Keratinocyte (primary cell): ENCODE measurements around the gene SOCS6. TPM values are rescaled to one million over a fixed set of nuclear protein-coding genes. Genes with fewer than 3 reads are reported as not detected.

Source experiments
- DNase-seq: peaks from one replicate; pipeline ENCODE4 v3.0.0-alpha.2; 2011; ENCODE audit warnings: low read depth, missing footprints, low spot score
- FAIRE-seq: peaks from 2 replicates; lab custom pipeline; 2011; peaks lifted over from hg19 to GRCh38; lab: Jason Lieb, UNC
- H2AFZ ChIP-seq: 2 replicates; pipeline ENCODE4 v1.6.0; 2012; ENCODE audit warnings: low read length, control low read depth, inconsistent platforms; ENCODE audit not compliant: control insufficient read depth
- H3K27ac ChIP-seq: 2 replicates; pipeline ENCODE4 v1.5.1; 2011; ENCODE audit warnings: low read length; ENCODE audit not compliant: control insufficient read depth, insufficient read depth
- H3K27me3 ChIP-seq: 3 replicates; pipeline ENCODE4 v1.6.0; 2011; ENCODE audit warnings: low read length; ENCODE audit not compliant: control insufficient read depth, insufficient read depth; ENCODE audit errors: extremely low read depth
- H3K36me3 ChIP-seq, 2 experiments: 2 replicates in 1 of 2; 3 replicates in 1 of 2; pipeline ENCODE4 v1.5.1; 2011; ENCODE audit warnings: low read length in 2 of 2, mild to moderate bottlenecking in 1 of 2; ENCODE audit not compliant: control insufficient read depth in 2 of 2, insufficient read depth in 2 of 2; ENCODE audit errors: extremely low read depth in 1 of 2
- H3K4me1 ChIP-seq: 3 replicates; pipeline ENCODE4 v1.5.1; 2011; ENCODE audit warnings: low read length; ENCODE audit not compliant: control insufficient read depth, insufficient read depth; ENCODE audit errors: extremely low read depth
- H3K4me2 ChIP-seq: 3 replicates; pipeline ENCODE4 v1.6.0; 2011; ENCODE audit warnings: low read depth, low read length; ENCODE audit not compliant: control insufficient read depth, insufficient read depth; ENCODE audit errors: extremely low read depth
- H3K4me3 ChIP-seq, 3 experiments: fragments of 200-600 bp in 1 of 3; sonication (generic) in 1 of 3; 2 replicates in 2 of 3; 3 replicates in 1 of 3; pipeline ENCODE4 v1.5.1; 2011 to 2016; ENCODE audit warnings: low read length in 3 of 3, mild to moderate bottlenecking in 3 of 3, control low read depth in 2 of 3, inconsistent platforms in 1 of 3, low read depth in 1 of 3, mixed read lengths in 1 of 3, mixed run types in 1 of 3, moderate library complexity in 1 of 3; ENCODE audit not compliant: control insufficient read depth in 2 of 3, insufficient read depth in 2 of 3; ENCODE audit errors: extremely low read depth in 1 of 3
- H3K79me2 ChIP-seq: 2 replicates; pipeline ENCODE4 v1.6.0; 2012; ENCODE audit warnings: low read length; ENCODE audit not compliant: control insufficient read depth, insufficient read depth
- H3K9ac ChIP-seq: 3 replicates; pipeline ENCODE4 v1.6.0; 2011; ENCODE audit warnings: low read length; ENCODE audit not compliant: control insufficient read depth, insufficient read depth; ENCODE audit errors: extremely low read depth
- H3K9me1 ChIP-seq: 3 replicates; pipeline ENCODE4 v1.6.0; 2011; ENCODE audit warnings: low read length; ENCODE audit not compliant: control insufficient read depth, insufficient read depth; ENCODE audit errors: extremely low read depth
- H3K9me3 ChIP-seq: 2 replicates; pipeline ENCODE4 v1.5.1; 2012; ENCODE audit warnings: low read depth, low read length; ENCODE audit not compliant: control insufficient read depth
- H4K20me1 ChIP-seq: 3 replicates; pipeline ENCODE4 v1.6.0; 2011; ENCODE audit warnings: low read length; ENCODE audit not compliant: control insufficient read depth, insufficient read depth; ENCODE audit errors: extremely low read depth
- CTCF ChIP-seq, 3 experiments: IDR thresholded peaks in 1 of 3; conservative IDR thresholded peaks in 1 of 3; optimal IDR thresholded peaks in 1 of 3; 2 replicates in 2 of 3; 3 replicates in 1 of 3; pipeline versions ENCODE3 to v1.5.1; 2011; ENCODE audit warnings: low read length in 3 of 3, mild to moderate bottlenecking in 3 of 3, moderate library complexity in 2 of 3, control low read depth in 1 of 3, inconsistent platforms in 1 of 3; ENCODE audit not compliant: insufficient read depth in 2 of 3; ENCODE audit errors: extremely low read depth in 1 of 3
- EZH2 ChIP-seq: IDR thresholded peaks from one replicate; pipeline ENCODE4 v1.6.1; 2012; ENCODE audit warnings: inconsistent platforms, mild to moderate bottlenecking, low read length, moderate library complexity
- dilution Hi-C: fragments of 300-500 bp; cut with MboI; formaldehyde crosslinking; loops from one replicate; pipeline ENCODE4 v1.7.0; 2020; ENCODE audit warnings: low sequenced_read_pairs; ENCODE audit not compliant: extremely low pct_ligation_motif_present
- polyA plus RNA-seq, 5 experiments: library from polyadenylated mRNA; depleted of rRNA in 3 of 5; stranded (reverse) in 3 of 5; stranded (forward) in 1 of 5; unstranded in 1 of 5; fragments of >200 nt; gene quantifications; 1 replicate in 1 of 5; 2 replicates in 3 of 5; 3 replicates in 1 of 5; pipeline versions ENCODE4 v1.2.1 to v1.2.3, GENCODE V29; 2011 to 2012; ENCODE audit warnings: missing spikeins in 2 of 5, low read depth in 1 of 5, low replicate concordance in 1 of 5

The SOCS6 gene
- polyA plus RNA-seq, 1 donor (not counting 4 experiments of a cell fraction or from before 2014, with no cell fraction given) = 22.2 TPM

- dilution Hi-C loops = no loop called here
- FAIRE-seq = no peak
- no peak overlapping the region for H3K9ac ChIP-seq
- no peak overlapping the region for H2AFZ ChIP-seq
- H3K4me1 ChIP-seq = peaks cover 20% of the 10 kb centered on the region
- no peaks in the 10 kb centered on the region for H3K36me3 ChIP-seq
- no peaks in the 10 kb centered on the region for H3K27me3 ChIP-seq
- no peaks in the 10 kb centered on the region for H4K20me1 ChIP-seq
- peaks cover 6% of the 10 kb centered on the region for H3K79me2 ChIP-seq
- no peak overlapping the region for H3K4me3 ChIP-seq
- no peaks in the 10 kb centered on the region for H3K9me3 ChIP-seq
- H3K27ac ChIP-seq = no peak overlapping the region
- no peak overlapping the region for H3K4me2 ChIP-seq
- H3K9me1 ChIP-seq = no peaks in the 10 kb centered on the region
- TF ChIP-seq CTCF (optimal IDR thresholded peaks at IDR 0.05 in 1 of 3, IDR thresholded peaks at IDR 0.05 in 1 of 3, conservative IDR thresholded peaks at IDR 0.05 in 1 of 3; ENCODE audit: extremely low read depth in 1 of 3, insufficient read depth in 2 of 3, low read length in 3 of 3) = no peak
- TF ChIP-seq EZH2 = no peak
- DNase-seq = no peak
Measured at GRCh38 chr18:70284976-70285620, 3.7 kb upstream of the SOCS6 start.

GRCh38 chr18:70287731-70288130 lies 1.1 kb upstream of the SOCS6 start:
- H3K36me3 ChIP-seq = peaks cover 2 to 6% of the 10 kb centered on the region in 2 experiments
- no peak overlapping the region for H2AFZ ChIP-seq
- H3K27ac ChIP-seq = peak overlapping the region; percentile 57
- dilution Hi-C loops = no loop called here
- peaks cover 1% of the 10 kb centered on the region for H3K9me1 ChIP-seq
- H3K4me3 ChIP-seq = peak overlapping the region in 1 of 3 experiments; percentile 71
- H3K27me3 ChIP-seq = no peaks in the 10 kb centered on the region
- H4K20me1 ChIP-seq = no peaks in the 10 kb centered on the region
- no peak for TF ChIP-seq EZH2
- no peak for TF ChIP-seq CTCF (optimal IDR thresholded peaks at IDR 0.05 in 1 of 3, IDR thresholded peaks at IDR 0.05 in 1 of 3, conservative IDR thresholded peaks at IDR 0.05 in 1 of 3; ENCODE audit: extremely low read depth in 1 of 3, insufficient read depth in 2 of 3, low read length in 3 of 3)
- FAIRE-seq (no peak), DNase-seq (no peak)
- H3K79me2 ChIP-seq = peaks cover 33% of the 10 kb centered on the region
- H3K9ac ChIP-seq = no peak overlapping the region
- peaks cover 39% of the 10 kb centered on the region for H3K4me1 ChIP-seq
- H3K9me3 ChIP-seq = no peaks in the 10 kb centered on the region
- peak overlapping the region; percentile 79 for H3K4me2 ChIP-seq
